RWPE2 (cell line): ENCODE results near the gene CDH26.

ENCODE experiments used
- ATAC-seq: fragments of 200-7000 bp; cut with Tn5 transposase; 3 replicates; pipeline ENCODE4 v1.9.1; 2021; ENCODE audit warnings: low read depth
- DNase-seq: peaks from one replicate; pipeline ENCODE4 v3.0.0-alpha.2; 2020; ENCODE audit warnings: low spot score
- H3K27ac ChIP-seq: fragments of 450-650 bp; 2 replicates; pipeline ENCODE4 v1.5.1; 2017; ENCODE audit warnings: mild to moderate bottlenecking; ENCODE audit not compliant: poor library complexity, severe bottlenecking
- H3K27me3 ChIP-seq: fragments of 250-450 bp; sonication (Bioruptor Pico); 2 replicates; pipeline ENCODE4 v1.5.1; 2021; ENCODE audit warnings: mild to moderate bottlenecking, moderate library complexity; ENCODE audit not compliant: insufficient read depth, poor library complexity, severe bottlenecking
- H3K36me3 ChIP-seq: fragments of 250-450 bp; sonication (Bioruptor Pico); 2 replicates; pipeline ENCODE4 v1.5.1; 2020; ENCODE audit warnings: low read depth, mild to moderate bottlenecking, moderate library complexity
- H3K4me1 ChIP-seq: fragments of 250-450 bp; sonication (Bioruptor Pico); 2 replicates; pipeline ENCODE4 v1.5.1; 2021; ENCODE audit warnings: mild to moderate bottlenecking, moderate library complexity; ENCODE audit not compliant: insufficient read depth, poor library complexity, severe bottlenecking
- H3K4me3 ChIP-seq: fragments of 250-450 bp; sonication (Bioruptor Pico); 2 replicates; pipeline ENCODE4 v1.5.1; 2021; ENCODE audit warnings: mild to moderate bottlenecking, moderate library complexity; ENCODE audit not compliant: severe bottlenecking
- H3K9me3 ChIP-seq: fragments of 250-450 bp; sonication (Bioruptor Pico); 2 replicates; pipeline ENCODE4 v1.5.1; 2021; ENCODE audit warnings: mild to moderate bottlenecking, moderate library complexity; ENCODE audit not compliant: severe bottlenecking
- TF ChIP-seq, protein P1 (sequence below): fragments of 450-650 bp; IDR thresholded peaks from one replicate; pipeline ENCODE4 v1.5.1; 2017; ENCODE audit warnings: mild to moderate bottlenecking, moderate library complexity; ENCODE audit not compliant: poor library complexity, severe bottlenecking

The CDH26 gene

DNA sequence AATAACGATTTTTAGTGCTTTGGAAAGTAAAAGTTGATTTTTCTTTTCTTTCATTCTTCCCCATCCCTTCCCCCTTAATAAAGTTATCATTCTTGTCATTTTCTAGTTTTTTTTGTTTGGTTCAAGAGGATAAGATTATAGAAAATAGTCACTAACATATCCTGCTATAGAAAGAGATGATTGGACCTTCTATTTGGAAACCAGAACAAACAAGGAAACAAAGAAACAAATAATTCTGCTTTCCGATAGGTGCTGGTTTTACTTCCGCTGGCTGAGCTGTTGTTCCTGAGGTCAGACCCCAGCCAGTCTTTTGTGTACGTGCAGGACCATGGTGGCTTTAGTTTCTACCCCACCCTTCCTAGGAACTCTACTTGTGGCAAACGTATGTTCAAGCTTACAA, at the start of gene CDH26:
Gene CDH26, plus strand, starts transcription at position 301 of the 400 bp plus-strand sequence. CDS start 304 bp downstream, outside the sequence.
- Histone ChIP-seq H3K4me3 (no peak within 1 kb of the TSS), H3K27ac (no peak within 1 kb of the TSS), H3K36me3 (no peaks in the 10 kb centered on the region), H3K4me1 (peaks cover 16% of the 10 kb centered on the region), H3K27me3 (no peaks in the 10 kb centered on the region), H3K9me3 (no peaks in the 10 kb centered on the region)
- no peak for ATAC-seq
- DNase-seq, result no peak
- TF ChIP-seq, protein P1, sequence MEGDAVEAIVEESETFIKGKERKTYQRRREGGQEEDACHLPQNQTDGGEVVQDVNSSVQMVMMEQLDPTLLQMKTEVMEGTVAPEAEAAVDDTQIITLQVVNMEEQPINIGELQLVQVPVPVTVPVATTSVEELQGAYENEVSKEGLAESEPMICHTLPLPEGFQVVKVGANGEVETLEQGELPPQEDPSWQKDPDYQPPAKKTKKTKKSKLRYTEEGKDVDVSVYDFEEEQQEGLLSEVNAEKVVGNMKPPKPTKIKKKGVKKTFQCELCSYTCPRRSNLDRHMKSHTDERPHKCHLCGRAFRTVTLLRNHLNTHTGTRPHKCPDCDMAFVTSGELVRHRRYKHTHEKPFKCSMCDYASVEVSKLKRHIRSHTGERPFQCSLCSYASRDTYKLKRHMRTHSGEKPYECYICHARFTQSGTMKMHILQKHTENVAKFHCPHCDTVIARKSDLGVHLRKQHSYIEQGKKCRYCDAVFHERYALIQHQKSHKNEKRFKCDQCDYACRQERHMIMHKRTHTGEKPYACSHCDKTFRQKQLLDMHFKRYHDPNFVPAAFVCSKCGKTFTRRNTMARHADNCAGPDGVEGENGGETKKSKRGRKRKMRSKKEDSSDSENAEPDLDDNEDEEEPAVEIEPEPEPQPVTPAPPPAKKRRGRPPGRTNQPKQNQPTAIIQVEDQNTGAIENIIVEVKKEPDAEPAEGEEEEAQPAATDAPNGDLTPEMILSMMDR, result no peak

DNA sequence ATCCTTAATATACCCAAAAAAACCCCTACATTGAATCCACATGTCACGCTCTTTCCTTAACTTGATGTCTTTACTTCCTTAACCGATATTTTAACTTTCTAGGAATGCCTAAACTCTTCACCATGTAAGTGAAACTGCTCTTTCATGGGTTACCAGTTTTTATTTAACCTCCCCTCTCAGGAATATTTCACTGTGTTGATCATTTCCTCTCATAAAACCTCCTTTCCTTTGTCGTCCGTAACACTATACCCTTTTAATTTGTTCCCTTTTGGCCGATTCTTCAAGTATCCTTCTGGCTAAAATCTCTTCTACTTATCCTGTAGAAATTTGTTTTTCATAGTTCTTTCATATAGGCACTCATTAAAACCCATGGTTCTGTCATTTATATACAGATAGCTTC, 49.4 kb upstream of the CDH26 start:
- Histone ChIP-seq H3K4me3 (no peak overlapping the region), H3K27me3 (no peaks in the 10 kb centered on the region), H3K36me3 (peaks cover 11% of the 10 kb centered on the region), H3K4me1 (no peaks in the 10 kb centered on the region), H3K27ac (no peak overlapping the region), H3K9me3 (no peaks in the 10 kb centered on the region)
- ATAC-seq (no peak), DNase-seq (no peak)
- TF ChIP-seq, protein P1, result no peak

DNA sequence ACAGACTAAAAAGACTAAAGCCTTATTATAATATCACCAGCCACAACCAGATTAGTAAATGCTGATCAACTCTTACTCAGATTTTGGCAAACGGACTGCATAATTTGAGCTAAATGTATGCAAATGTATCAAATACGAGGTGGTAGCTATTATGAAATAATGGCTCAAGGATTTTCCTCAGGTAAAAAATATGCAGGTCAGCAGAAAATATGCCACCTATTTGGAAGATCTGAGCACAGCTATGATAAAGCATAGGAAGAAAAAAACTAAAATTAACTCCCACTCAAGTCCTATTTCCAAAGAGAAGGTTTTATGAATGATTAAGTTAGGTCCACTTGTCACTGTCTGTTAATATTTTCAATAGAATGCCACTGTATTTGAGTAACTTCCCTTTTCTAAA, 47.2 kb upstream of the CDH26 start:
- Histone ChIP-seq H3K4me3 (no peak overlapping the region), H3K27me3 (no peaks in the 10 kb centered on the region), H3K27ac (no peak overlapping the region), H3K36me3 (peaks cover 26% of the 10 kb centered on the region), H3K9me3 (no peaks in the 10 kb centered on the region), H3K4me1 (no peaks in the 10 kb centered on the region)
- DNase-seq, result no peak
- no peak for ATAC-seq
- TF ChIP-seq, protein P1, result no peak

DNA sequence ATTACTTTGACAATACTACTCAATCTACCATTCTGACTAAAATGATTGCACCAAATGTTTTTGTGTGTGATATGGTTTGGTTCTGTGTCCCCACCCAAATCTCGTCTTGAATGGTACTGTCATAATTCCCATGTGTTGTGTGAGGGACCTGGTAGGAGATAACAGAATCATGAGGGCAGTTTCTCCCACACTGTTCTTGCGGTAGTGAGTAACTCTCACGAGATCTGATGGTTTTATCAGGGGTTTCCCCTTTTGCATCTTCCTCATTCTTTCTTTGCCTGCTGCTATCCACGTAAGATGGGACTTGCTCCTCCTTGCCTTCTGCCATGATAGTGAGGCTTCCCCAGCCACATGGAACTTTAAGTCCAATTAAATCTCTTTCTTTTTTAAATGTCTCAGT, 45.6 kb upstream of the CDH26 start:
- Histone ChIP-seq H3K27me3 (no peaks in the 10 kb centered on the region), H3K9me3 (no peaks in the 10 kb centered on the region), H3K4me1 (no peaks in the 10 kb centered on the region), H3K4me3 (no peak overlapping the region), H3K27ac (no peak overlapping the region), H3K36me3 (peaks cover 26% of the 10 kb centered on the region)
- DNase-seq (no peak), ATAC-seq (no peak)
- TF ChIP-seq, protein P1, result no peak

DNA sequence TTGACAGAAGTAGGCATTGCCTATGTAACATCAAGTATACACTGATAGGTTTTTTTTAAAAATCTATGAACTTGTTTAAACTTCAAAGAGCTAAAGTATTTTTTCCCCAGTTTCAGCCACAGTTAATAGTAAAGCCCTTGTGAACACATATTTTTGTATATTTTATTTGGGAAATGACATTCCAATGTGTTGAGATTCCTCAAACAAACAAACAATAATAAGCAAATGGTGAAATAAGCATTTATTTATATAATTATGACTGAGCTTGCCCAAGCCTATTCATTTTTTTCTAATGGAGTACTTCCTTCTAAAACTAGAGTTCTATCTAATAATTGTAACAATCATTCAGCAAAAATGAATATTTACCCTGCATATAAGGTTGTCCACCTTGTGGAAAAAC, 37.3 kb upstream of the CDH26 start:
- no peak overlapping the region for H3K4me3 ChIP-seq
- H3K9me3 ChIP-seq, result no peaks in the 10 kb centered on the region
- H3K36me3 ChIP-seq, result peaks cover 16% of the 10 kb centered on the region
- no peak for DNase-seq
- peaks cover 5% of the 10 kb centered on the region for H3K4me1 ChIP-seq
- ATAC-seq, result no peak
- H3K27me3 ChIP-seq, result no peaks in the 10 kb centered on the region
- no peak overlapping the region for H3K27ac ChIP-seq
- TF ChIP-seq, protein P1, result no peak
